GM12878 (cell line): ENCODE results near the gene OSCP1. TPM values are rescaled to one million over a fixed set of nuclear protein-coding genes. Genes with fewer than 3 reads are reported as not detected.

ENCODE experiments used
- ATAC-seq: fragments of 200-7000 bp; cut with Tn5 transposase; 3 replicates; pipeline ENCODE4 v1.9.1; 2020; ENCODE audit warnings: mild to moderate bottlenecking, moderate library complexity
- BruUV-seq: library from RNA; stranded (reverse); fragments of 400-500 nt; replicated peaks from 2 replicates; lab custom pipeline; 2021; lab: Mats Ljungman, UMichigan
- CTCF ChIA-PET: fragments of 300-600 bp; sonication (Branson Sonifier 250); formaldehyde crosslinking; extraction: SDS; loops from one replicate; lab custom pipeline; 2021; ENCODE audit warnings: inconsistent platforms; lab: Yijun Ruan, JAX
- POLR2A ChIA-PET: fragments of 350-600 bp; formaldehyde crosslinking; extraction: SDS; loops from one replicate; lab custom pipeline; 2021; ENCODE audit warnings: inconsistent platforms; lab: Charles Lee
- RAD21 ChIA-PET: fragments of 300-600 bp; sonication (Branson Sonifier 250); formaldehyde crosslinking; loops from one replicate; lab custom pipeline; 2023; ENCODE audit warnings: antibody characterized with exemption; ENCODE audit not compliant: unreplicated experiment; lab: Charles Lee
- SMC1A ChIA-PET: fragments of 300-600 bp; sonication (Branson Sonifier 250); formaldehyde crosslinking; loops from one replicate; lab custom pipeline; 2023; ENCODE audit not compliant: unreplicated experiment, uncharacterized antibody; lab: Charles Lee
- DNase-seq: peaks from one replicate; pipeline ENCODE4 v3.0.0-alpha.2; 2011; ENCODE audit warnings: low read depth, low spot score
- FAIRE-seq: peaks from 3 replicates; lab custom pipeline; 2011; peaks lifted over from hg19 to GRCh38; lab: Jason Lieb, UNC
- H2AFZ ChIP-seq: 2 replicates; pipeline ENCODE4 v1.6.0; 2011; ENCODE audit warnings: low read depth, low read length, control low read depth; ENCODE audit not compliant: control insufficient read depth
- H3K27ac ChIP-seq: 2 replicates; pipeline ENCODE4 v1.5.1; 2011; ENCODE audit warnings: control low read depth; ENCODE audit not compliant: control insufficient read depth, insufficient read depth
- H3K27me3 ChIP-seq, 2 experiments: replicated peaks in 1 of 2; 2 replicates each; pipeline versions ENCODE4 v1.6.0 to v1.6.1; 2011; ENCODE audit warnings: low read length in 1 of 2; ENCODE audit not compliant: control insufficient read depth in 2 of 2, insufficient read depth in 2 of 2
- H3K36me3 ChIP-seq, 2 experiments: 2 replicates each; pipeline ENCODE4 v1.5.1; 2011; ENCODE audit warnings: low read length in 1 of 2; ENCODE audit not compliant: control insufficient read depth in 2 of 2, insufficient read depth in 2 of 2
- H3K4me1 ChIP-seq: 2 replicates; pipeline ENCODE4 v1.6.1; 2011; ENCODE audit warnings: mild to moderate bottlenecking, low read length, moderate library complexity, mixed read lengths; ENCODE audit not compliant: control insufficient read depth, insufficient read depth
- H3K4me2 ChIP-seq: 2 replicates; pipeline ENCODE4 v1.6.0; 2011; ENCODE audit warnings: control low read depth; ENCODE audit not compliant: control insufficient read depth, insufficient read depth
- H3K4me3 ChIP-seq: fragments of 200-600 bp; sonication (generic); 2 replicates; pipeline ENCODE4 v1.5.1; 2016
- H3K79me2 ChIP-seq: 2 replicates; pipeline ENCODE4 v1.6.0; 2011; ENCODE audit warnings: low read length; ENCODE audit not compliant: control insufficient read depth, insufficient read depth
- H3K9ac ChIP-seq: 2 replicates; pipeline ENCODE4 v1.8.0; 2011; ENCODE audit warnings: low read length, control low read depth, mixed read lengths; ENCODE audit not compliant: control insufficient read depth, insufficient read depth
- H3K9me3 ChIP-seq: replicated peaks from 3 replicates; pipeline ENCODE4 v1.5.1; 2011; ENCODE audit warnings: mild to moderate bottlenecking, low read length; ENCODE audit not compliant: control insufficient read depth, insufficient read depth
- H4K20me1 ChIP-seq: 2 replicates; pipeline ENCODE4 v1.6.0; 2011; ENCODE audit not compliant: control insufficient read depth, insufficient read depth
- CBX5 ChIP-seq: sonication (generic); IDR thresholded peaks from 2 replicates; pipeline ENCODE4 v1.6.1; 2016; ENCODE audit warnings: low read depth, moderate library complexity, mild to moderate bottlenecking, inconsistent platforms
- MYB ChIP-seq: fragments of 150-350 bp; IDR thresholded peaks from 2 replicates; pipeline ENCODE4 v1.6.1; 2014; ENCODE audit warnings: mild to moderate bottlenecking, low read depth, low read length, borderline replicate concordance
- PML ChIP-seq: IDR thresholded peaks from 2 replicates; pipeline ENCODE4 v1.6.1; 2012; ENCODE audit warnings: low read length, inconsistent platforms
- WRNIP1 ChIP-seq: IDR thresholded peaks from 2 replicates; pipeline ENCODE4 v1.6.1; 2011; ENCODE audit warnings: low read depth, low read length, improper control_type of control experiment, borderline replicate concordance
- ZBED1 ChIP-seq: IDR thresholded peaks from 2 replicates; pipeline ENCODE4 v1.6.1; 2016; ENCODE audit warnings: borderline replicate concordance
- ZNF274 ChIP-seq: IDR thresholded peaks from one replicate; pipeline ENCODE4 v1.8.0; 2011; ENCODE audit not compliant: insufficient read length, insufficient read depth
- WGBS: methylation state at CpG from one replicate; pipeline ENCODE4 v1.1.6; 2016; ENCODE audit warnings: low lambda C conversion rate; ENCODE audit not compliant: insufficient replicate concordance, insufficient coverage; ENCODE audit errors: missing lambda C conversion rate; 5-methylcytosine and 5-hydroxymethylcytosine counted together
- in situ Hi-C: fragments of 300-500 bp; cut with MboI; formaldehyde crosslinking; loops from 9 replicates; pipeline ENCODE4 v1.14.3; 2018; ENCODE audit warnings: mixed read lengths
- intact Hi-C: fragments of 100-400 bp; cut with micrococcal nuclease; formaldehyde crosslinking; loops from one replicate; pipeline ENCODE4 v1.14.2; 2022; ENCODE audit not compliant: unreplicated experiment
- polyA plus RNA-seq, 11 experiments: library from polyadenylated mRNA; depleted of rRNA in 4 of 11; unstranded in 6 of 11; stranded (reverse) in 5 of 11; fragments of >200 nt; fragmentation: Nextera tagmentation in 4 of 11; fragmentation: Illumina TruSeq in 1 of 11; extraction: Ambion mirVana in 4 of 11; extraction: Trizol in 1 of 11; gene quantifications; 1 replicate in 1 of 11; 2 replicates in 10 of 11; pipeline versions ENCODE4 v1.2.1 to v1.2.3, GENCODE V29; 2011 to 2016; ENCODE audit warnings: inconsistent platforms in 2 of 11, missing spikeins in 2 of 11, low read depth in 1 of 11
- total RNA-seq, 4 experiments: library from RNA; depleted of rRNA in 3 of 4; stranded (reverse); fragments of >200 nt in 3 of 4; fragmentation: Illumina TruSeq in 1 of 4; extraction: Trizol in 1 of 4; gene quantifications; 2 replicates each; pipeline versions ENCODE4 v1.2.1 to v1.2.3, GENCODE V29; 2013 to 2021
- TF ChIP-seq, protein P1 (sequence below): fragments of 450-650 bp; IDR thresholded peaks from 2 replicates; pipeline ENCODE4 v1.6.1; 2018; ENCODE audit warnings: mild to moderate bottlenecking, low read depth, moderate library complexity; ENCODE audit not compliant: partially characterized antibody
- TF ChIP-seq, protein P2 (sequence below): fragments of 450-650 bp; IDR thresholded peaks from 2 replicates; pipeline ENCODE4 v1.6.1; 2017; ENCODE audit warnings: borderline replicate concordance
- TF ChIP-seq, protein P3 (sequence below), 3 experiments: IDR thresholded peaks in 2 of 3; conservative IDR thresholded peaks in 1 of 3; 2 replicates each; pipeline ENCODE4 v1.5.1; 2011; ENCODE audit warnings: low read depth in 3 of 3, low read length in 3 of 3, mild to moderate bottlenecking in 3 of 3, control low read depth in 2 of 3, moderate library complexity in 2 of 3, inconsistent platforms in 1 of 3, mixed read lengths in 1 of 3; ENCODE audit not compliant: control insufficient read depth in 2 of 3, insufficient read depth in 1 of 3; ENCODE audit errors: extremely low read depth in 1 of 3

OSCP1 gene
- total and polyA plus RNA-seq, 10 of the 15 experiments (the other 5 are each of a cell fraction or from before 2014, with no cell fraction given) = 1.8 to 5.9 (median 3.0) TPM

DNA sequence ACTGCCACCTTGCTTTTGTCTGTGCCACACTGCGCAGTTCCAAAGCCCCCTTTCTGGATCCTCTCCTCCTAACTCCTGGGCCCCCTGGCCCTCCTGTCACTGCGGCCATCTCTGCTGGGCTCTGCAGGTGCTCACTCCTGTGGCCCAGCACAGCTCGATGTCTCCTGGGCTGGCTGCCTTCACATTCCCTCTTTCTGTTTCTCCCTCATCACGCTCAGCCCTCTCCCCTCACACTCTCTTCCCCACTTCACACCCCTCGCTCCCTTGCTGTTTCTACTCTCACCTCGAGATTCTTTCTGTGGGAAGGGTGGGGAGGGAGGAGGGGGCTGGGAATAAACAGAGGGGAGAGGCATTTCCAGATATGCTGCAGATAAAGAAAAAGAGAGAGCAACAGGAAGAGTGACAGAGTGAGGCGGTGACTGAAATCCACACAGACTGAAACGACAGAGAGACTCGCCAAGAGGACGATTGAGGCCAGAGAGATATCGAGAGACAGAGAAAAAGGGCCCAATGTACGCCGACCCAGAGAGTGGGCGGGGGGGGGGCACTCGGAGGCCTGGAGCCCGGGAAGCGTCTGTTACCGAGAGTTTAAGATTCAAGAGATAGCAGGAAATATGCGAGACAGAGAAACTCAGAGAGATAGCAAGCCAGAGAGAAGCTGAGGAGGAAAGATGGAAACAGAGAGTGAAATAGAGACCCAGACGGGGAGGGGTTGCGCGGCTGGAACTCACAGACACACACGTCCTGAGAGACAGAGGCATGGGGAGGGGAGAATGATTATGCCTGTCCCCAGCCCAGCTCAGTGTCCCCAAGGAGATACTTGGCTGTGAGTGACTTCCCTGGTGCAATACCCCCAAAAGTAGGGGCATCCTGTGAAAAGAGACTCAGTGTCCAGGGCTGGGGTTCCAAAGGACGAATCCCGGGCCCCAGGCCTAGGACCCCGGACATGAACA lies 31.8 kb upstream of the OSCP1 start:
- ChIA-PET SMC1A (no interaction called here), RAD21 (no interaction called here), CTCF (no interaction called here), POLR2A (interaction anchor here (0.5 to 0.8 kb wide), 3 partner anchors 18 to 234 kb away, joined by 3 to 4 read pairs (median 3); partner anchors contain the start of genes MRPS15 and OSCP1)
- WGBS = 27% methylated on average over 24 of the region's 26 CpGs
- H3K4me3 ChIP-seq = no peak overlapping the region
- H2AFZ ChIP-seq = no peak overlapping the region
- intact Hi-C loops (no loop called here), in situ Hi-C loops (no loop called here)
- H3K4me1 ChIP-seq = peaks cover 6% of the 10 kb centered on the region; the same call in 1 of the 2 replicates
- no TSS peak for BruUV-seq
- no peak for FAIRE-seq
- no peaks in the 10 kb centered on the region for H3K36me3 ChIP-seq
- H3K4me2 ChIP-seq = no peak overlapping the region
- no peaks in the 10 kb centered on the region; a peak in 2 of 4 replicates for H3K27me3 ChIP-seq
- no peak overlapping the region for H3K9ac ChIP-seq
- no peaks in the 10 kb centered on the region for H4K20me1 ChIP-seq
- H3K79me2 ChIP-seq = no peaks in the 10 kb centered on the region
- no peaks in the 10 kb centered on the region for H3K9me3 ChIP-seq
- no peak for TF ChIP-seq ZNF274
- TF ChIP-seq CBX5 = no peak
- no peak for TF ChIP-seq WRNIP1
- no peak for TF ChIP-seq MYB
- TF ChIP-seq, protein P1, sequence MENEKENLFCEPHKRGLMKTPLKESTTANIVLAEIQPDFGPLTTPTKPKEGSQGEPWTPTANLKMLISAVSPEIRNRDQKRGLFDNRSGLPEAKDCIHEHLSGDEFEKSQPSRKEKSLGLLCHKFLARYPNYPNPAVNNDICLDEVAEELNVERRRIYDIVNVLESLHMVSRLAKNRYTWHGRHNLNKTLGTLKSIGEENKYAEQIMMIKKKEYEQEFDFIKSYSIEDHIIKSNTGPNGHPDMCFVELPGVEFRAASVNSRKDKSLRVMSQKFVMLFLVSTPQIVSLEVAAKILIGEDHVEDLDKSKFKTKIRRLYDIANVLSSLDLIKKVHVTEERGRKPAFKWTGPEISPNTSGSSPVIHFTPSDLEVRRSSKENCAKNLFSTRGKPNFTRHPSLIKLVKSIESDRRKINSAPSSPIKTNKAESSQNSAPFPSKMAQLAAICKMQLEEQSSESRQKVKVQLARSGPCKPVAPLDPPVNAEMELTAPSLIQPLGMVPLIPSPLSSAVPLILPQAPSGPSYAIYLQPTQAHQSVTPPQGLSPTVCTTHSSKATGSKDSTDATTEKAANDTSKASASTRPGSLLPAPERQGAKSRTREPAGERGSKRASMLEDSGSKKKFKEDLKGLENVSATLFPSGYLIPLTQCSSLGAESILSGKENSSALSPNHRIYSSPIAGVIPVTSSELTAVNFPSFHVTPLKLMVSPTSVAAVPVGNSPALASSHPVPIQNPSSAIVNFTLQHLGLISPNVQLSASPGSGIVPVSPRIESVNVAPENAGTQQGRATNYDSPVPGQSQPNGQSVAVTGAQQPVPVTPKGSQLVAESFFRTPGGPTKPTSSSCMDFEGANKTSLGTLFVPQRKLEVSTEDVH = no peak
- TF ChIP-seq PML = no peak
- TF ChIP-seq, protein P2, sequence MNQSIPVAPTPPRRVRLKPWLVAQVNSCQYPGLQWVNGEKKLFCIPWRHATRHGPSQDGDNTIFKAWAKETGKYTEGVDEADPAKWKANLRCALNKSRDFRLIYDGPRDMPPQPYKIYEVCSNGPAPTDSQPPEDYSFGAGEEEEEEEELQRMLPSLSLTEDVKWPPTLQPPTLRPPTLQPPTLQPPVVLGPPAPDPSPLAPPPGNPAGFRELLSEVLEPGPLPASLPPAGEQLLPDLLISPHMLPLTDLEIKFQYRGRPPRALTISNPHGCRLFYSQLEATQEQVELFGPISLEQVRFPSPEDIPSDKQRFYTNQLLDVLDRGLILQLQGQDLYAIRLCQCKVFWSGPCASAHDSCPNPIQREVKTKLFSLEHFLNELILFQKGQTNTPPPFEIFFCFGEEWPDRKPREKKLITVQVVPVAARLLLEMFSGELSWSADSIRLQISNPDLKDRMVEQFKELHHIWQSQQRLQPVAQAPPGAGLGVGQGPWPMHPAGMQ = no peak
- TF ChIP-seq, protein P3, sequence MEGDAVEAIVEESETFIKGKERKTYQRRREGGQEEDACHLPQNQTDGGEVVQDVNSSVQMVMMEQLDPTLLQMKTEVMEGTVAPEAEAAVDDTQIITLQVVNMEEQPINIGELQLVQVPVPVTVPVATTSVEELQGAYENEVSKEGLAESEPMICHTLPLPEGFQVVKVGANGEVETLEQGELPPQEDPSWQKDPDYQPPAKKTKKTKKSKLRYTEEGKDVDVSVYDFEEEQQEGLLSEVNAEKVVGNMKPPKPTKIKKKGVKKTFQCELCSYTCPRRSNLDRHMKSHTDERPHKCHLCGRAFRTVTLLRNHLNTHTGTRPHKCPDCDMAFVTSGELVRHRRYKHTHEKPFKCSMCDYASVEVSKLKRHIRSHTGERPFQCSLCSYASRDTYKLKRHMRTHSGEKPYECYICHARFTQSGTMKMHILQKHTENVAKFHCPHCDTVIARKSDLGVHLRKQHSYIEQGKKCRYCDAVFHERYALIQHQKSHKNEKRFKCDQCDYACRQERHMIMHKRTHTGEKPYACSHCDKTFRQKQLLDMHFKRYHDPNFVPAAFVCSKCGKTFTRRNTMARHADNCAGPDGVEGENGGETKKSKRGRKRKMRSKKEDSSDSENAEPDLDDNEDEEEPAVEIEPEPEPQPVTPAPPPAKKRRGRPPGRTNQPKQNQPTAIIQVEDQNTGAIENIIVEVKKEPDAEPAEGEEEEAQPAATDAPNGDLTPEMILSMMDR (IDR thresholded peaks at IDR 0.05 in 2 of 3, conservative IDR thresholded peaks at IDR 0.05 in 1 of 3; ENCODE audit: control insufficient read depth in 2 of 3, extremely low read depth in 1 of 3, insufficient read depth in 1 of 3, low read depth in 3 of 3, low read length in 3 of 3) = no peak
- TF ChIP-seq ZBED1 = no peak
- no peak for ATAC-seq
- DNase-seq = no peak
- H3K27ac ChIP-seq = no peak overlapping the region
